Islet of Langerhans (tissue), 1 donor: ENCODE results near the gene PRR15.
"Not testable (repeated sequence)": the region's sequence is repeated elsewhere in the genome, so short reads cannot be mapped to it uniquely, and the experiment has no call there.

Experiments
- FAIRE-seq: peaks from one replicate; lab custom pipeline; 2011; peaks lifted over from hg19 to GRCh38; lab: Jason Lieb, UNC

The PRR15 gene

GRCh38 chr7:29563590-29564495 lies at the start of gene PRR15:
TSS of gene PRR15 (plus strand) at chr7:29563835. CDS start at chr7:29566330, 2,495 bp downstream.
- FAIRE-seq = no peak

GRCh38 chr7:29516491-29516890 lies 47.1 kb upstream of the PRR15 start:
- FAIRE-seq = no peak

- FAIRE-seq = no peak
These were observed 45.0 kb upstream of the PRR15 start for GRCh38 chr7:29518616-29519015.

GRCh38 chr7:29523728-29524127 lies 39.9 kb upstream of the PRR15 start:
- FAIRE-seq = no peak

GRCh38 chr7:29527505-29528108 lies 36.0 kb upstream of the PRR15 start:
- no peak for FAIRE-seq

- not testable (repeated sequence) for FAIRE-seq
These were observed 35.1 kb upstream of the PRR15 start for GRCh38 chr7:29528526-29528925.

- no peak for FAIRE-seq
These were observed 25.2 kb upstream of the PRR15 start for GRCh38 chr7:29538389-29538788.

- no peak for FAIRE-seq
These were observed 24.2 kb upstream of the PRR15 start for GRCh38 chr7:29539471-29539870.

GRCh38 chr7:29547421-29547820 lies 16.2 kb upstream of the PRR15 start:
- peak; percentile 91 for FAIRE-seq

- no peak for FAIRE-seq
These were observed 14.8 kb upstream of the PRR15 start for GRCh38 chr7:29548823-29549222.

GRCh38 chr7:29552392-29552791 lies 11.2 kb upstream of the PRR15 start:
- no peak for FAIRE-seq

GRCh38 chr7:29555061-29555460 lies 8.6 kb upstream of the PRR15 start:
- no peak for FAIRE-seq

GRCh38 chr7:29556405-29557195 lies 7.0 kb upstream of the PRR15 start:
- FAIRE-seq = no peak

- no peak for FAIRE-seq
These were observed 5.7 kb upstream of the PRR15 start for GRCh38 chr7:29557954-29558353.

GRCh38 chr7:29561271-29561670 lies 2.4 kb upstream of the PRR15 start:
- no peak for FAIRE-seq

- no peak for FAIRE-seq
These were observed 1.3 kb upstream of the PRR15 start for GRCh38 chr7:29562307-29562706.

- FAIRE-seq = no peak
These were observed 1.0 kb downstream of the PRR15 start for GRCh38 chr7:29564496-29565223.

GRCh38 chr7:29565224-29565630 lies 1.6 kb downstream of the PRR15 start:
- no peak for FAIRE-seq

GRCh38 chr7:29565634-29565981 lies 2.0 kb downstream of the PRR15 start:
- no peak for FAIRE-seq

- FAIRE-seq = no peak
These were observed 2.5 kb downstream of the PRR15 start for GRCh38 chr7:29565982-29566746.

GRCh38 chr7:29567174-29567573 lies 3.5 kb downstream of the PRR15 start:
- no peak for FAIRE-seq

GRCh38 chr7:29569648-29570047 lies 6.0 kb downstream of the PRR15 start:
- FAIRE-seq = no peak
